ENCODE data around the gene NCKAP5.

DNA sequence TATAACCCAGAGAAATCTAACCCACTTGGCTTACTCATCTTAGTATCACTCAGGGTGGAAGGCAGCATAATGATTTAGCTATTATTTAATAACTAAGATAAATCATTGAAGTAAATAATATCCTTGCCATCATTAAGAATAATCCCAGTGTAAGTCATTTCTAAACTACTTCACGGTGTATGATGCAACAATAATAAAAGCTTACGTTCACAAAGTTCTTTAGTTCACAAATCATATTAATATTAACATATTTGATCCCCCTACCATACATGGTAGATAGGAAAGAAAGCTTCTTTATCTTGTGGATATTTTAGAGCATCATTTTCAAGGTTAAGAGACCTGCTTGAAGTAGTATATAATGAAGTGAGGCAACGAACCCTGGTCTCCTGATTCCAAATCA lies 401.0 kb downstream of the NCKAP5 start:
- TF ChIP-seq POLR2A (IDR thresholded peaks at IDR 0.05) = no peak
- TF ChIP-seq, protein P1, sequence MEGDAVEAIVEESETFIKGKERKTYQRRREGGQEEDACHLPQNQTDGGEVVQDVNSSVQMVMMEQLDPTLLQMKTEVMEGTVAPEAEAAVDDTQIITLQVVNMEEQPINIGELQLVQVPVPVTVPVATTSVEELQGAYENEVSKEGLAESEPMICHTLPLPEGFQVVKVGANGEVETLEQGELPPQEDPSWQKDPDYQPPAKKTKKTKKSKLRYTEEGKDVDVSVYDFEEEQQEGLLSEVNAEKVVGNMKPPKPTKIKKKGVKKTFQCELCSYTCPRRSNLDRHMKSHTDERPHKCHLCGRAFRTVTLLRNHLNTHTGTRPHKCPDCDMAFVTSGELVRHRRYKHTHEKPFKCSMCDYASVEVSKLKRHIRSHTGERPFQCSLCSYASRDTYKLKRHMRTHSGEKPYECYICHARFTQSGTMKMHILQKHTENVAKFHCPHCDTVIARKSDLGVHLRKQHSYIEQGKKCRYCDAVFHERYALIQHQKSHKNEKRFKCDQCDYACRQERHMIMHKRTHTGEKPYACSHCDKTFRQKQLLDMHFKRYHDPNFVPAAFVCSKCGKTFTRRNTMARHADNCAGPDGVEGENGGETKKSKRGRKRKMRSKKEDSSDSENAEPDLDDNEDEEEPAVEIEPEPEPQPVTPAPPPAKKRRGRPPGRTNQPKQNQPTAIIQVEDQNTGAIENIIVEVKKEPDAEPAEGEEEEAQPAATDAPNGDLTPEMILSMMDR (IDR thresholded peaks at IDR 0.05 in 8 of 11, conservative IDR thresholded peaks at IDR 0.05 in 3 of 11) = no peak
- TF ChIP-seq POLR2AphosphoS5 (IDR thresholded peaks at IDR 0.05) = no peak

Data from spleen (tissue), 7 donors.